H1 (cell line): ENCODE data around the gene SSR2. TPM values are rescaled to one million over a fixed set of nuclear protein-coding genes. Genes with fewer than 3 reads are reported as not detected.

Experiments used
- CTCF ChIA-PET: fragments of 300-600 bp; sonication (Branson Sonifier 250); formaldehyde crosslinking; loops from one replicate; lab custom pipeline; 2021; ENCODE audit not compliant: partially characterized antibody; lab: Charles Lee
- POLR2A ChIA-PET: fragments of 300-600 bp; sonication (Branson Sonifier 250); formaldehyde crosslinking; loops from one replicate; lab custom pipeline; 2021; ENCODE audit warnings: inconsistent platforms; ENCODE audit not compliant: partially characterized antibody; lab: Charles Lee
- DNase-seq, 2 experiments: peaks; one replicate each; pipeline versions ENCODE4 v3.0.0 to v3.0.0-alpha.2; 2010 to 2022; ENCODE audit warnings: low spot score in 2 of 2, low read depth in 1 of 2, mixed read lengths in 1 of 2
- FAIRE-seq: peaks from 2 replicates; lab custom pipeline; 2011; peaks lifted over from hg19 to GRCh38; lab: Jason Lieb, UNC
- H2AFZ ChIP-seq: 2 replicates; pipeline ENCODE4 v1.8.1; 2012; ENCODE audit warnings: low read length, inconsistent platforms
- H2AK5ac ChIP-seq: 2 replicates; pipeline ENCODE4 v1.6.1; 2013; ENCODE audit warnings: low read depth, low read length
- H2BK120ac ChIP-seq: replicated peaks from 2 replicates; pipeline ENCODE3; 2013; ENCODE audit warnings: low read depth, low read length, inconsistent platforms
- H2BK12ac ChIP-seq: 2 replicates; pipeline ENCODE4 v1.6.1; 2013; ENCODE audit warnings: low read depth, low read length
- H2BK15ac ChIP-seq: 2 replicates; pipeline ENCODE4 v1.6.1; 2013; ENCODE audit warnings: low read length
- H2BK20ac ChIP-seq: 2 replicates; pipeline ENCODE4 v1.6.1; 2013; ENCODE audit warnings: low read length
- H2BK5ac ChIP-seq: 2 replicates; pipeline ENCODE4 v1.6.1; 2013; ENCODE audit warnings: low read depth, low read length
- H3K14ac ChIP-seq: 2 replicates; pipeline ENCODE4 v1.6.1; 2013; ENCODE audit warnings: inconsistent platforms; ENCODE audit not compliant: insufficient read length
- H3K18ac ChIP-seq: 2 replicates; pipeline ENCODE4 v1.6.1; 2013; ENCODE audit warnings: low read length; ENCODE audit errors: extremely low read depth
- H3K23ac ChIP-seq: 2 replicates; pipeline ENCODE4 v1.6.1; 2013; ENCODE audit warnings: inconsistent platforms; ENCODE audit not compliant: insufficient read length
- H3K23me2 ChIP-seq: 2 replicates; pipeline ENCODE4 v1.6.1; 2013; ENCODE audit warnings: low read depth, low read length
- H3K27ac ChIP-seq: 2 replicates; pipeline ENCODE4 v1.6.1; 2011; ENCODE audit warnings: low read depth, low read length, inconsistent platforms
- H3K27me3 ChIP-seq, 4 experiments: replicated peaks in 1 of 4; 1 replicate in 1 of 4; 2 replicates in 3 of 4; pipeline versions ENCODE4 v1.6.1 to v1.8.1; 2011 to 2013; ENCODE audit warnings: low read length in 3 of 4, mild to moderate bottlenecking in 3 of 4, inconsistent platforms in 2 of 4, mixed read lengths in 2 of 4, moderate library complexity in 1 of 4; ENCODE audit not compliant: control insufficient read depth in 3 of 4, insufficient read depth in 3 of 4; ENCODE audit errors: extremely low read depth in 1 of 4
- H3K36me3 ChIP-seq, 4 experiments: 2 replicates each; pipeline versions ENCODE4 v1.6.1 to v1.8.1; 2011 to 2013; ENCODE audit warnings: mild to moderate bottlenecking in 4 of 4, low read length in 3 of 4, moderate library complexity in 2 of 4, control low read depth in 1 of 4, inconsistent platforms in 1 of 4; ENCODE audit not compliant: insufficient read depth in 4 of 4, control insufficient read depth in 2 of 4
- H3K4ac ChIP-seq: replicated peaks from 2 replicates; pipeline ENCODE3; 2013; ENCODE audit warnings: low read length, low read depth, mixed read lengths, inconsistent platforms; ENCODE audit not compliant: insufficient read length
- H3K4me1 ChIP-seq, 4 experiments: replicated peaks in 1 of 4; 1 replicate in 1 of 4; 2 replicates in 3 of 4; pipeline versions ENCODE4 v1.6.1 to v1.8.1; 2011 to 2013; ENCODE audit warnings: low read length in 3 of 4, inconsistent platforms in 2 of 4, mixed read lengths in 1 of 4; ENCODE audit not compliant: insufficient read depth in 4 of 4, control insufficient read depth in 3 of 4
- H3K4me2 ChIP-seq, 2 experiments: 2 replicates each; pipeline versions ENCODE4 v1.6.1 to v1.8.1; 2011 to 2013; ENCODE audit warnings: low read depth in 2 of 2, low read length in 2 of 2, control low read depth in 1 of 2, inconsistent platforms in 1 of 2, mild to moderate bottlenecking in 1 of 2; ENCODE audit not compliant: insufficient read depth in 1 of 2
- H3K4me3 ChIP-seq, 4 experiments: fragments of 200-600, 300-600 bp in 1 of 4; sonication (generic), shearing (Covaris generic), sonication (Bioruptor Twin) in 1 of 4; 2 replicates each; pipeline versions ENCODE4 v1.5.1 to v1.8.1; 2011 to 2016; ENCODE audit warnings: low read length in 4 of 4, low read depth in 3 of 4, control low read depth in 2 of 4, inconsistent platforms in 2 of 4, mild to moderate bottlenecking in 2 of 4, mixed read lengths in 1 of 4, moderate library complexity in 1 of 4; ENCODE audit not compliant: insufficient read depth in 2 of 4; ENCODE audit errors: extremely low read depth in 1 of 4
- H3K56ac ChIP-seq: replicated peaks from 2 replicates; pipeline ENCODE3; 2013; ENCODE audit warnings: low read depth, mild to moderate bottlenecking, mixed read lengths, low read length, inconsistent platforms; ENCODE audit not compliant: insufficient read length
- H3K79me1 ChIP-seq: 2 replicates; pipeline ENCODE4 v1.6.1; 2013; ENCODE audit warnings: low read depth, low read length, control low read depth
- H3K79me2 ChIP-seq, 2 experiments: 2 replicates each; pipeline versions ENCODE4 v1.6.1 to v1.8.1; 2012 to 2013; ENCODE audit warnings: low read length in 2 of 2, mild to moderate bottlenecking in 2 of 2, inconsistent platforms in 1 of 2; ENCODE audit not compliant: insufficient read depth in 2 of 2, control insufficient read depth in 1 of 2
- H3K9ac ChIP-seq, 4 experiments: replicated peaks in 1 of 4; 1 replicate in 1 of 4; 2 replicates in 3 of 4; pipeline versions ENCODE4 v1.6.1 to v1.8.1; 2011 to 2013; ENCODE audit warnings: low read depth in 3 of 4, low read length in 3 of 4, control low read depth in 2 of 4, mild to moderate bottlenecking in 2 of 4, moderate library complexity in 2 of 4, inconsistent platforms in 1 of 4; ENCODE audit errors: extremely low read depth in 1 of 4
- H3K9me3 ChIP-seq, 2 experiments: 2 replicates each; pipeline versions ENCODE4 v1.6.1 to v1.8.1; 2012 to 2013; ENCODE audit warnings: mild to moderate bottlenecking in 2 of 2, moderate library complexity in 2 of 2, control low read depth in 1 of 2, inconsistent platforms in 1 of 2, low read depth in 1 of 2, low read length in 1 of 2, mixed read lengths in 1 of 2; ENCODE audit not compliant: insufficient read depth in 2 of 2
- H4K20me1 ChIP-seq, 2 experiments: replicated peaks in 1 of 2; 2 replicates each; pipeline versions ENCODE3 to v1.8.1; 2011 to 2013; ENCODE audit warnings: inconsistent platforms in 2 of 2, low read length in 2 of 2, mild to moderate bottlenecking in 1 of 2; ENCODE audit not compliant: insufficient read depth in 2 of 2, control insufficient read depth in 1 of 2
- H4K5ac ChIP-seq: 2 replicates; pipeline ENCODE4 v1.6.1; 2013; ENCODE audit warnings: low read length, low read depth, mixed read lengths, inconsistent platforms; ENCODE audit not compliant: insufficient read length
- H4K8ac ChIP-seq: 2 replicates; pipeline ENCODE4 v1.8.0; 2013; ENCODE audit warnings: mild to moderate bottlenecking, moderate library complexity, low read length, inconsistent platforms; ENCODE audit not compliant: insufficient read depth; ENCODE audit errors: extremely low read depth
- H4K91ac ChIP-seq: replicated peaks from 2 replicates; pipeline ENCODE3; 2013; ENCODE audit warnings: low read length, mixed read lengths, inconsistent platforms; ENCODE audit not compliant: insufficient read length
- ATF3 ChIP-seq: IDR thresholded peaks from 2 replicates; pipeline ENCODE4 v1.6.1; 2011; ENCODE audit warnings: low read depth, mild to moderate bottlenecking, low read length; ENCODE audit not compliant: insufficient read depth
- CTCF ChIP-seq, 3 experiments: IDR thresholded peaks; 1 replicate in 2 of 3; 2 replicates in 1 of 3; pipeline versions ENCODE4 v1.5.1 to v1.6.1; 2011; ENCODE audit warnings: low read length in 3 of 3, mild to moderate bottlenecking in 3 of 3, inconsistent platforms in 2 of 3, low read depth in 1 of 3, moderate library complexity in 1 of 3; ENCODE audit not compliant: insufficient read depth in 1 of 3; ENCODE audit errors: control extremely low read depth in 1 of 3
- JUN ChIP-seq: IDR thresholded peaks from 2 replicates; pipeline ENCODE4 v1.6.1; 2011; ENCODE audit warnings: low read depth, mild to moderate bottlenecking, improper control_type of control experiment, low read length
- JUND ChIP-seq: IDR thresholded peaks from 2 replicates; pipeline ENCODE4 v1.6.1; 2011; ENCODE audit warnings: mild to moderate bottlenecking, improper control_type of control experiment, low read length
- PHF8 ChIP-seq: fragments of 200-600 bp; sonication (generic); conservative IDR thresholded peaks from 2 replicates; pipeline ENCODE4 v1.7.1; 2012; ENCODE audit warnings: low read depth, mild to moderate bottlenecking, inconsistent platforms, low read length, moderate library complexity
- POLR2A ChIP-seq, 2 experiments: IDR thresholded peaks; 1 replicate in 1 of 2; 2 replicates in 1 of 2; pipeline ENCODE4 v1.6.1; 2011; ENCODE audit warnings: low read depth in 2 of 2, low read length in 2 of 2, mild to moderate bottlenecking in 2 of 2; ENCODE audit errors: control extremely low read depth in 1 of 2
- POU5F1 ChIP-seq: IDR thresholded peaks from 2 replicates; pipeline ENCODE4 v1.6.1; 2011; ENCODE audit warnings: low read depth, mild to moderate bottlenecking, low read length, moderate library complexity
- RAD21 ChIP-seq, 2 experiments: IDR thresholded peaks in 1 of 2; conservative IDR thresholded peaks in 1 of 2; 2 replicates each; pipeline ENCODE4 v1.6.1; 2011; ENCODE audit warnings: low read depth in 2 of 2, low read length in 2 of 2, improper control_type of control experiment in 1 of 2, inconsistent platforms in 1 of 2, mild to moderate bottlenecking in 1 of 2, moderate library complexity in 1 of 2
- TBP ChIP-seq: IDR thresholded peaks from 2 replicates; pipeline ENCODE4 v1.6.1; 2011; ENCODE audit warnings: low read depth, low read length, improper control_type of control experiment
- ZNF274 ChIP-seq: IDR thresholded peaks from 2 replicates; pipeline ENCODE4 v1.7.0; 2012; ENCODE audit warnings: low read length, borderline replicate concordance; ENCODE audit errors: extremely low read depth
- WGBS, 2 experiments: shearing (Covaris generic) in 1 of 2; methylation state at CpG; one replicate each; pipeline versions ENCODE4 v1.1.6 to v1.1.7; 2013 to 2015; ENCODE audit warnings: low lambda C conversion rate in 2 of 2, mixed read lengths in 2 of 2, inconsistent platforms in 1 of 2, low coverage in 1 of 2, missing lambda C conversion rate in 1 of 2; ENCODE audit not compliant: insufficient replicate concordance in 2 of 2, insufficient coverage in 1 of 2, insufficient read length in 1 of 2; ENCODE audit errors: extremely low coverage in 1 of 2, missing lambda C conversion rate in 1 of 2; 5-methylcytosine and 5-hydroxymethylcytosine counted together
- polyA plus RNA-seq, 7 experiments: library from polyadenylated mRNA; depleted of rRNA in 3 of 7; stranded (reverse) in 5 of 7; unstranded in 2 of 7; fragments of >200 nt in 5 of 7; fragments of 200-250 nt in 2 of 7; gene quantifications; 1 replicate in 5 of 7; 2 replicates in 1 of 7; 4 replicates in 1 of 7; pipeline versions ENCODE4 v1.2.1 to v1.2.3, GENCODE V29; 2011 to 2013; ENCODE audit warnings: missing spikeins in 2 of 7, mixed read lengths in 2 of 7
- total RNA-seq: library from RNA; stranded (reverse); fragmentation: NEBNext Ultra II Directional; extraction: Animal tissue kit (Norgen Biotek cat#: 25700); gene quantifications from 2 replicates; pipeline ENCODE4 v1.2.1, GENCODE V29; 2021

SSR2 gene
- total and polyA plus RNA-seq, 2 of the 8 experiments (the other 6 are each of a cell fraction or from before 2014, with no cell fraction given) = 190 to 648 TPM

- no peak overlapping the region for H4K8ac ChIP-seq
- H3K4ac ChIP-seq = no peak overlapping the region
- H4K20me1 ChIP-seq = peaks cover 0 to under 1% of the 10 kb centered on the region in 2 experiments
- H3K56ac ChIP-seq = no peak overlapping the region
- H3K27me3 ChIP-seq = no peaks in the 10 kb centered on the region
- H3K4me3 ChIP-seq = no peak overlapping the region
- H2AK5ac ChIP-seq = no peak overlapping the region; the same call in 1 of the 2 replicates
- no peak overlapping the region for H2AFZ ChIP-seq
- no peak overlapping the region for H2BK20ac ChIP-seq
- H3K23me2 ChIP-seq = peaks cover 13% of the 10 kb centered on the region
- H3K4me1 ChIP-seq = peaks cover 25 to 39% (median 27%) of the 10 kb centered on the region in 4 experiments
- H3K79me2 ChIP-seq = peaks cover 4 to 8% of the 10 kb centered on the region in 2 experiments
- no peak overlapping the region; the same call in 1 of the 2 replicates for H2BK12ac ChIP-seq
- WGBS, 2 experiments = 87% methylated on average over 7 of the region's 7 CpGs; no CpG with 5 or more reads in 1 of the 2 experiments
- H3K9ac ChIP-seq = no peak overlapping the region
- no peak overlapping the region for H4K5ac ChIP-seq
- no peak overlapping the region for H2BK15ac ChIP-seq
- CTCF ChIA-PET = interaction anchor here (0.8 to 9.6 kb wide), 7 partner anchors 8 to 85 kb away, joined by 3 to 126 read pairs (median 16); partner anchors contain the start of gene SSR2
- FAIRE-seq (no peak), DNase-seq (no peak)
- peak overlapping the region in 1 of 2 experiments; percentile 42; a peak in 1 of 4 replicates for H3K4me2 ChIP-seq
- no peak overlapping the region for H2BK120ac ChIP-seq
- H4K91ac ChIP-seq = no peak overlapping the region
- H3K36me3 ChIP-seq = no peaks in the 10 kb centered on the region
- H3K14ac ChIP-seq = no peak overlapping the region
- H3K27ac ChIP-seq = no peak overlapping the region
- H2BK5ac ChIP-seq = no peak overlapping the region
- peaks cover 4% of the 10 kb centered on the region for H3K79me1 ChIP-seq
- H3K18ac ChIP-seq = no peak overlapping the region
- POLR2A ChIA-PET = interaction anchor here (0.9 to 19.2 kb wide), 9 partner anchors 10 to 138 kb away, joined by 3 to 282 read pairs (median 4); partner anchors contain the start of genes ARHGEF2, MEX3A, RAB25 and UBQLN4
- no peak overlapping the region for H3K23ac ChIP-seq
- no peaks in the 10 kb centered on the region for H3K9me3 ChIP-seq
- TF ChIP-seq CTCF (IDR thresholded peaks at IDR 0.05; ENCODE audit: control extremely low read depth in 1 of 3, insufficient read depth in 1 of 3, low read depth in 1 of 3, low read length in 3 of 3) (no peak), PHF8 (no peak), JUND (no peak), POU5F1 (no peak), ZNF274 (no peak), JUN (no peak), ATF3 (no peak), POLR2A (IDR thresholded peaks at IDR 0.05; ENCODE audit: control extremely low read depth in 1 of 2, low read depth in 2 of 2, low read length in 2 of 2) (no peak), TBP (no peak), RAD21 (IDR thresholded peaks at IDR 0.05 in 1 of 2, conservative IDR thresholded peaks at IDR 0.05 in 1 of 2; ENCODE audit: low read depth in 2 of 2, low read length in 2 of 2) (no peak)
These were observed 38.6 kb downstream of the SSR2 start for GRCh38 chr1:155982106-155982505.
